ENCODE data around the gene CD109. TPM values are rescaled to one million over a fixed set of nuclear protein-coding genes. Genes with fewer than 3 reads are reported as not detected.

Gene CD109
- total and polyA plus RNA-seq, 10 of the 15 experiments (the other 5 are each of a cell fraction or from before 2014, with no cell fraction given) = 0.27 to 4.4 (median 2.1) TPM

GRCh38 chr6:73653571-73654424, 42.2 kb upstream of the CD109 start, which contains the start of gene SLC17A5:
Gene SLC17A5, minus strand, starts transcription at chr6:73653992. Its CDS starts 106 bp downstream, at chr6:73653886.
- BruUV-seq (replicated peaks) = no TSS peak
- in situ Hi-C loops (cut with MboI) = loop anchor here (5.0 kb wide), 1 partner anchor 131 kb away; the partner anchor contains the start of gene EEF1A1
- Histone ChIP-seq H3K4me1 (ENCODE audit: control insufficient read depth, insufficient read depth, low read length) (no peaks in the 10 kb centered on the region), H4K20me1 (ENCODE audit: control insufficient read depth, insufficient read depth) (no peaks in the 10 kb centered on the region), H3K27ac (ENCODE audit: control insufficient read depth, insufficient read depth) (peak within 1 kb of the TSS; percentile 86), H3K9me3 (replicated peaks; ENCODE audit: control insufficient read depth, insufficient read depth, low read length) (no peaks in the 10 kb centered on the region), H3K4me3 (peak within 1 kb of the TSS; percentile 83), H3K79me2 (ENCODE audit: control insufficient read depth, insufficient read depth, low read length) (peaks cover 7% of the 10 kb centered on the region), H3K4me2 (ENCODE audit: control insufficient read depth, insufficient read depth) (peak within 1 kb of the TSS; percentile 96), H3K9ac (ENCODE audit: control insufficient read depth, insufficient read depth, low read length) (peak within 1 kb of the TSS; percentile 96), H3K27me3 (replicated peaks in 1 of 2; ENCODE audit: control insufficient read depth in 2 of 2, insufficient read depth in 2 of 2, low read length in 1 of 2) (no peaks in the 10 kb centered on the region), H2AFZ (ENCODE audit: control insufficient read depth, low read depth, low read length) (peak within 1 kb of the TSS; percentile 99), H3K36me3 (ENCODE audit: control insufficient read depth in 2 of 2, insufficient read depth in 2 of 2, low read length in 1 of 2) (no peaks in the 10 kb centered on the region)
- ChIA-PET POLR2A (interaction anchor here (0.5 to 3.3 kb wide), 16 partner anchors 11 to 394 kb away, joined by 3 to 24 read pairs (median 4); partner anchors contain the start of genes CGAS, EEF1A1 and MTO1), CTCF (interaction anchor here (0.5 to 3.7 kb wide), 28 partner anchors 12 to 545 kb away, joined by 3 to 28 read pairs (median 4); partner anchors contain the start of genes CGAS and MTO1), RAD21 (ENCODE audit: unreplicated experiment) (interaction anchor here (0.7 to 2.5 kb wide), 20 partner anchors 10 to 368 kb away, joined by 3 to 18 read pairs (median 5); partner anchors contain the start of genes CGAS, EEF1A1 and MTO1), SMC1A (ENCODE audit: uncharacterized antibody, unreplicated experiment) (interaction anchor here (0.7 to 4.7 kb wide), 16 partner anchors 12 to 350 kb away, joined by 3 to 31 read pairs (median 4); no protein-coding TSS in a partner anchor)
- FAIRE-seq (peak; percentile 83), DNase-seq (ENCODE audit: low read depth, low spot score) (peak; percentile 57), ATAC-seq (peak; percentile 95)
- intact Hi-C loops (cut with micrococcal nuclease; ENCODE audit: unreplicated experiment) = loop anchor here (5.0 kb wide), 3 partner anchors 71 to 266 kb away; partner anchors contain the start of gene CGAS
- WGBS (ENCODE audit: insufficient coverage, insufficient replicate concordance, low lambda C conversion rate, missing lambda C conversion rate) = under 1% methylated on average over 84 of the region's 90 CpGs
- TF ChIP-seq IRF3 (IDR thresholded peaks at IDR 0.05) = no peak
- no peak for TF ChIP-seq CHD1 (IDR thresholded peaks at IDR 0.05; ENCODE audit: low read depth, low read length)
- no peak for TF ChIP-seq BCL3 (IDR thresholded peaks at IDR 0.05; ENCODE audit: borderline replicate concordance, insufficient read depth, low read depth, low read length, poor library complexity, severe bottlenecking)
- TF ChIP-seq CEBPZ (IDR thresholded peaks at IDR 0.05; ENCODE audit: low read depth, low read length) = no peak
- TF ChIP-seq RBBP5 (conservative IDR thresholded peaks at IDR 0.05) = no peak
- TF ChIP-seq MEF2A (IDR thresholded peaks at IDR 0.05; ENCODE audit: insufficient read depth, low read depth, low read length) = no peak
- no peak for TF ChIP-seq NFYB (IDR thresholded peaks at IDR 0.05; ENCODE audit: insufficient read depth, low read depth, low read length)
- TF ChIP-seq PAX8 (IDR thresholded peaks at IDR 0.05) = no peak
- TF ChIP-seq RAD21 (IDR thresholded peaks at IDR 0.05; ENCODE audit: insufficient read depth, low read depth, low read length) = no peak
- peak; percentile 60 for TF ChIP-seq RUNX3 (IDR thresholded peaks at IDR 0.05; ENCODE audit: low read length)
- no peak; the same call in 1 of the 2 replicates for TF ChIP-seq CBFB (IDR thresholded peaks at IDR 0.05; ENCODE audit: low read depth)
- TF ChIP-seq ZZZ3 (IDR thresholded peaks at IDR 0.05; ENCODE audit: control insufficient read depth, insufficient read length, low read depth) = no peak
- TF ChIP-seq MTA3 (IDR thresholded peaks at IDR 0.05; ENCODE audit: borderline replicate concordance, low read length) = no peak
- no peak for TF ChIP-seq RAD51 (IDR thresholded peaks at IDR 0.05)
- TF ChIP-seq CREM (IDR thresholded peaks at IDR 0.05; ENCODE audit: low read depth) = peak; percentile 61
